Fibroblast of lung (primary cell): ENCODE data around the gene NFAT5. TPM values are rescaled to one million over a fixed set of nuclear protein-coding genes. Genes with fewer than 3 reads are reported as not detected.
"Not testable (repeated sequence)": the region's sequence is repeated elsewhere in the genome, so short reads cannot be mapped to it uniquely, and the experiment has no call there.

Experiments used
- DNase-seq, 2 donors: peaks; one replicate each; pipeline versions ENCODE4 v3.0.0 to v3.0.0-alpha.2; 2010; ENCODE audit warnings: low read depth in 2 of 2
- H2AFZ ChIP-seq: 2 replicates; pipeline ENCODE4 v1.5.1; 2012; ENCODE audit warnings: low read length, control low read depth, inconsistent platforms
- H3K27ac ChIP-seq: 2 replicates; pipeline ENCODE4 v1.5.1; 2011; ENCODE audit warnings: low read length, control low read depth; ENCODE audit not compliant: insufficient read depth
- H3K27me3 ChIP-seq: 2 replicates; pipeline ENCODE4 v1.5.1; 2011; ENCODE audit warnings: mild to moderate bottlenecking, low read length; ENCODE audit not compliant: control insufficient read depth, insufficient read depth
- H3K36me3 ChIP-seq: 2 replicates; pipeline ENCODE4 v1.5.1; 2011; ENCODE audit warnings: low read length; ENCODE audit not compliant: control insufficient read depth, insufficient read depth
- H3K4me1 ChIP-seq: 2 replicates; pipeline ENCODE4 v1.5.1; 2011; ENCODE audit warnings: low read length; ENCODE audit not compliant: control insufficient read depth, insufficient read depth; ENCODE audit errors: extremely low read depth
- H3K4me2 ChIP-seq: 2 replicates; pipeline ENCODE4 v1.5.1; 2011; ENCODE audit warnings: low read length, control low read depth; ENCODE audit not compliant: insufficient read depth; ENCODE audit errors: extremely low read depth
- H3K4me3 ChIP-seq, 4 experiments: fragments of 200-600 bp in 1 of 4; sonication (generic) in 1 of 4; replicated peaks in 1 of 4; 2 replicates each; pipeline ENCODE4 v1.5.1; 2011 to 2016; ENCODE audit warnings: low read length in 4 of 4, low read depth in 3 of 4, mild to moderate bottlenecking in 3 of 4, control low read depth in 2 of 4, inconsistent platforms in 1 of 4, mixed read lengths in 1 of 4; ENCODE audit not compliant: insufficient read depth in 1 of 4; ENCODE audit errors: control extremely low read depth in 1 of 4
- H3K79me2 ChIP-seq: 2 replicates; pipeline ENCODE4 v1.5.1; 2012; ENCODE audit warnings: mild to moderate bottlenecking, low read length, inconsistent platforms; ENCODE audit not compliant: control insufficient read depth, insufficient read depth
- H3K9ac ChIP-seq: 2 replicates; pipeline ENCODE4 v1.5.1; 2011; ENCODE audit warnings: mild to moderate bottlenecking, low read length, control low read depth; ENCODE audit not compliant: insufficient read depth
- H3K9me3 ChIP-seq: 2 replicates; pipeline ENCODE4 v1.5.1; 2012; ENCODE audit warnings: low read depth, low read length; ENCODE audit not compliant: control insufficient read depth, insufficient read depth
- H4K20me1 ChIP-seq: 2 replicates; pipeline ENCODE4 v1.5.1; 2011; ENCODE audit warnings: low read length; ENCODE audit not compliant: control insufficient read depth, insufficient read depth; ENCODE audit errors: extremely low read depth
- EZH2 ChIP-seq: IDR thresholded peaks from 2 replicates; pipeline ENCODE4 v1.5.1; 2012; ENCODE audit warnings: low read length, control low read depth, mild to moderate bottlenecking; ENCODE audit errors: missing control alignments
- polyA minus RNA-seq: library from RNA; depleted of rRNA, polyadenylated mRNA; stranded (reverse); fragments of >200 nt; gene quantifications from 2 replicates; pipeline ENCODE4 v1.2.3, GENCODE V29; 2011; ENCODE audit warnings: low replicate concordance
- polyA plus RNA-seq, 2 donors: library from polyadenylated mRNA; depleted of rRNA in 1 of 2; stranded (reverse) in 1 of 2; unstranded in 1 of 2; fragments of >200 nt; gene quantifications; 2 replicates each; pipeline ENCODE4 v1.2.1, GENCODE V29; 2011 to 2012; ENCODE audit warnings: missing spikeins in 1 of 2
- total RNA-seq: library from RNA; depleted of rRNA; stranded (reverse); fragments of >200 nt; gene quantifications from 2 replicates; pipeline ENCODE4 v1.2.1, GENCODE V29; 2014
- TF ChIP-seq, protein P1 (sequence below), 2 donors: IDR thresholded peaks in 1 of 2; conservative IDR thresholded peaks in 1 of 2; 1 replicate in 1 of 2; 2 replicates in 1 of 2; pipeline ENCODE4 v1.5.1; 2011 to 2012; ENCODE audit warnings: low read length in 2 of 2, control low read depth in 1 of 2, inconsistent platforms in 1 of 2, low read depth in 1 of 2, mild to moderate bottlenecking in 1 of 2

Gene NFAT5, protein sequence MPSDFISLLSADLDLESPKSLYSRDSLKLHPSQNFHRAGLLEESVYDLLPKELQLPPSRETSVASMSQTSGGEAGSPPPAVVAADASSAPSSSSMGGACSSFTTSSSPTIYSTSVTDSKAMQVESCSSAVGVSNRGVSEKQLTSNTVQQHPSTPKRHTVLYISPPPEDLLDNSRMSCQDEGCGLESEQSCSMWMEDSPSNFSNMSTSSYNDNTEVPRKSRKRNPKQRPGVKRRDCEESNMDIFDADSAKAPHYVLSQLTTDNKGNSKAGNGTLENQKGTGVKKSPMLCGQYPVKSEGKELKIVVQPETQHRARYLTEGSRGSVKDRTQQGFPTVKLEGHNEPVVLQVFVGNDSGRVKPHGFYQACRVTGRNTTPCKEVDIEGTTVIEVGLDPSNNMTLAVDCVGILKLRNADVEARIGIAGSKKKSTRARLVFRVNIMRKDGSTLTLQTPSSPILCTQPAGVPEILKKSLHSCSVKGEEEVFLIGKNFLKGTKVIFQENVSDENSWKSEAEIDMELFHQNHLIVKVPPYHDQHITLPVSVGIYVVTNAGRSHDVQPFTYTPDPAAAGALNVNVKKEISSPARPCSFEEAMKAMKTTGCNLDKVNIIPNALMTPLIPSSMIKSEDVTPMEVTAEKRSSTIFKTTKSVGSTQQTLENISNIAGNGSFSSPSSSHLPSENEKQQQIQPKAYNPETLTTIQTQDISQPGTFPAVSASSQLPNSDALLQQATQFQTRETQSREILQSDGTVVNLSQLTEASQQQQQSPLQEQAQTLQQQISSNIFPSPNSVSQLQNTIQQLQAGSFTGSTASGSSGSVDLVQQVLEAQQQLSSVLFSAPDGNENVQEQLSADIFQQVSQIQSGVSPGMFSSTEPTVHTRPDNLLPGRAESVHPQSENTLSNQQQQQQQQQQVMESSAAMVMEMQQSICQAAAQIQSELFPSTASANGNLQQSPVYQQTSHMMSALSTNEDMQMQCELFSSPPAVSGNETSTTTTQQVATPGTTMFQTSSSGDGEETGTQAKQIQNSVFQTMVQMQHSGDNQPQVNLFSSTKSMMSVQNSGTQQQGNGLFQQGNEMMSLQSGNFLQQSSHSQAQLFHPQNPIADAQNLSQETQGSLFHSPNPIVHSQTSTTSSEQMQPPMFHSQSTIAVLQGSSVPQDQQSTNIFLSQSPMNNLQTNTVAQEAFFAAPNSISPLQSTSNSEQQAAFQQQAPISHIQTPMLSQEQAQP (N-terminal part only)
- 15.7 and 33.4 TPM in 2 replicates for total RNA-seq
- 24.7 and 39.4 TPM in 2 replicates for polyA plus RNA-seq
- 7.3 and 10.6 TPM in 2 replicates for polyA plus RNA-seq (2012)
- 30.0 and 32.5 TPM in 2 replicates for polyA minus RNA-seq

DNA sequence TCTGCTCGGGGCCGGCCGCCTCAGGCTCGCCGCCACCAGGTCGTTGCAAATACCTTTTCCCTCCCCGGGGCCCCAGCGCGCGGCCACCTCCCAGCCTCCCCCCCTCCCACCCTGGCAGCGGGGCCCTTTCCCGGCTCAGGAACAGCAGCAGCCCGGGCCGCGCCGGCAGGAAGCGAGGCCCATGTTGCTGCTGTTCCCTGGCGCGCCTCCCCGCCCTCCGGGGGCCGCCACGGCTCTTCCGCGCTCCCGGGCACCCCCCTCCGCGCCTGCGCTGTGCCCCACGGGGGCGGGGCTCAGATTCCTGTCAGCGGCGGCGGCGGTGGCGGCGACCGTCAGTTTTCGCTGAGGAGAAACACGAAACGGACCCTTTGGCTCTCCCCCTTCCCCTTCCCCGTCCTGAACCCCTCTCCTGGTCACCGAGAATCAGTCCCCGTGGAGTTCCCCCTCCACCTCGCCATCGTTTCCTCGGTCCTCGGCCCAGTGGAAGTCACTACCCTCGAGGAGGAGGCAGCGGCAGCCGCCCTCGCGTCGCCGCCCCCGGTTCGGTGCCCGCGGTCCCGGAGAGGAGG lies at the start of gene NFAT5:
Gene NFAT5 (plus strand): TSS at position 296 of the 569 bp plus-strand sequence. CDS start 336 bp downstream, outside the sequence.
- H3K79me2 ChIP-seq: peaks cover 50% of the 10 kb centered on the region
- H3K4me1 ChIP-seq: peaks cover 3% of the 10 kb centered on the region
- TF ChIP-seq EZH2: no peak
- TF ChIP-seq, protein P1, sequence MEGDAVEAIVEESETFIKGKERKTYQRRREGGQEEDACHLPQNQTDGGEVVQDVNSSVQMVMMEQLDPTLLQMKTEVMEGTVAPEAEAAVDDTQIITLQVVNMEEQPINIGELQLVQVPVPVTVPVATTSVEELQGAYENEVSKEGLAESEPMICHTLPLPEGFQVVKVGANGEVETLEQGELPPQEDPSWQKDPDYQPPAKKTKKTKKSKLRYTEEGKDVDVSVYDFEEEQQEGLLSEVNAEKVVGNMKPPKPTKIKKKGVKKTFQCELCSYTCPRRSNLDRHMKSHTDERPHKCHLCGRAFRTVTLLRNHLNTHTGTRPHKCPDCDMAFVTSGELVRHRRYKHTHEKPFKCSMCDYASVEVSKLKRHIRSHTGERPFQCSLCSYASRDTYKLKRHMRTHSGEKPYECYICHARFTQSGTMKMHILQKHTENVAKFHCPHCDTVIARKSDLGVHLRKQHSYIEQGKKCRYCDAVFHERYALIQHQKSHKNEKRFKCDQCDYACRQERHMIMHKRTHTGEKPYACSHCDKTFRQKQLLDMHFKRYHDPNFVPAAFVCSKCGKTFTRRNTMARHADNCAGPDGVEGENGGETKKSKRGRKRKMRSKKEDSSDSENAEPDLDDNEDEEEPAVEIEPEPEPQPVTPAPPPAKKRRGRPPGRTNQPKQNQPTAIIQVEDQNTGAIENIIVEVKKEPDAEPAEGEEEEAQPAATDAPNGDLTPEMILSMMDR (conservative IDR thresholded peaks at IDR 0.05 in 1 of 2, IDR thresholded peaks at IDR 0.05 in 1 of 2; ENCODE audit: low read depth in 1 of 2, low read length in 2 of 2): no peak
- no peaks in the 10 kb centered on the region for H3K36me3 ChIP-seq
- H3K4me2 ChIP-seq: peak within 1 kb of the TSS; percentile 84
- H3K4me3 ChIP-seq: peak within 1 kb of the TSS; percentile 72 to 98 (median 86)
- no peaks in the 10 kb centered on the region for H4K20me1 ChIP-seq
- peak; percentile 80 to 81 for DNase-seq
- H3K27me3 ChIP-seq: no peaks in the 10 kb centered on the region
- H3K27ac ChIP-seq: peak within 1 kb of the TSS; percentile 92
- H2AFZ ChIP-seq: peak within 1 kb of the TSS; percentile 65
- H3K9me3 ChIP-seq: no peaks in the 10 kb centered on the region
- peak within 1 kb of the TSS; percentile 92 for H3K9ac ChIP-seq

DNA sequence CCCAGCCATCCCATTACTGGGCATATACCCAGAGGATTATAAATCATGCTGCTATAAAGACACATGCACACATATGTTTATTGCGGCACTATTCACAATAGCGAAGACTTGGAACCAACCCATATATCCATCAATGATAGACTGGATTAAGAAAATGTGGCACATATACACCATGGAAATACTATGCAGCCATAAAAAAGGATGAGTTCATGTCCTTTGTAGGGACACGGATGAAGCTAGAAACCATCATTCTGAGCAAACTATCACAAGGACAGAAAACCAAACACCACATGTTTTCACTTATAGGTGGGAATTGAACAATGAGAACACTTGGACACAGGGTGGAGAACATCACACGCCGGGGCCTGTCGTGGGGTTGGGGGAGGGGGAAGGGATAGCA lies 47.9 kb upstream of the NFAT5 start:
- H3K27ac ChIP-seq, H3K36me3 ChIP-seq, H3K27me3 ChIP-seq, H3K4me3 ChIP-seq, H3K9me3 ChIP-seq, DNase-seq, H4K20me1 ChIP-seq, H3K79me2 ChIP-seq, H3K4me2 ChIP-seq, H2AFZ ChIP-seq, H3K4me1 ChIP-seq, H3K9ac ChIP-seq: not testable (repeated sequence)

GRCh38 chr16:69520413-69520799 lies 45.4 kb upstream of the NFAT5 start:
- H3K27me3 ChIP-seq: no peaks in the 10 kb centered on the region
- no peaks in the 10 kb centered on the region for H3K79me2 ChIP-seq
- H3K4me1 ChIP-seq: no peaks in the 10 kb centered on the region
- H2AFZ ChIP-seq: no peak overlapping the region
- H3K4me2 ChIP-seq: no peak overlapping the region
- TF ChIP-seq, protein P1 (conservative IDR thresholded peaks at IDR 0.05 in 1 of 2, IDR thresholded peaks at IDR 0.05 in 1 of 2; ENCODE audit: low read depth in 1 of 2, low read length in 2 of 2): no peak
- TF ChIP-seq EZH2: no peak
- H3K27ac ChIP-seq: no peak overlapping the region
- H4K20me1 ChIP-seq: no peaks in the 10 kb centered on the region
- H3K9me3 ChIP-seq: no peaks in the 10 kb centered on the region
- no peak overlapping the region for H3K4me3 ChIP-seq
- H3K9ac ChIP-seq: no peak overlapping the region
- H3K36me3 ChIP-seq: no peaks in the 10 kb centered on the region
- DNase-seq: no peak
